Lung (tissue), 13 donors: ENCODE measurements around the gene B4GAT1. TPM values are rescaled to one million over a fixed set of nuclear protein-coding genes. Genes with fewer than 3 reads are reported as not detected.

Experiments used
- ATAC-seq: fragments of 200-7000 bp; cut with Tn5 transposase; one replicate; pipeline ENCODE4 v1.9.1; 2020; ENCODE audit warnings: moderate number of reproducible peaks; ENCODE audit not compliant: insufficient read depth, low FRiP score
- DNase-seq, 3 donors: peaks; one replicate each; pipeline ENCODE4 v3.0.0-alpha.2; 2013 to 2017
- H3K27ac ChIP-seq, 2 donors: one replicate each; pipeline ENCODE4 v1.5.1; 2013; ENCODE audit warnings: mild to moderate bottlenecking in 2 of 2, moderate library complexity in 2 of 2, control low read depth in 1 of 2, inconsistent platforms in 1 of 2, low read depth in 1 of 2, low read length in 1 of 2
- H3K27me3 ChIP-seq, 3 donors: one replicate each; pipeline ENCODE4 v1.5.1; 2013; ENCODE audit warnings: low read length in 2 of 3; ENCODE audit not compliant: control insufficient read depth in 3 of 3, insufficient read depth in 3 of 3
- H3K36me3 ChIP-seq, 4 donors: one replicate each; pipeline ENCODE4 v1.5.1; 2013; ENCODE audit warnings: low read length in 4 of 4, mild to moderate bottlenecking in 1 of 4, moderate library complexity in 1 of 4; ENCODE audit not compliant: control insufficient read depth in 4 of 4, insufficient read depth in 4 of 4
- H3K4me1 ChIP-seq, 5 donors: one replicate each; pipeline ENCODE4 v1.5.1; 2013; ENCODE audit warnings: low read length in 5 of 5, mild to moderate bottlenecking in 2 of 5, moderate library complexity in 1 of 5; ENCODE audit not compliant: control insufficient read depth in 5 of 5, insufficient read depth in 5 of 5
- H3K4me3 ChIP-seq: one replicate; pipeline ENCODE4 v1.5.1; 2013; ENCODE audit warnings: mild to moderate bottlenecking, control low read depth, moderate library complexity
- H3K9ac ChIP-seq, 2 donors: one replicate each; pipeline ENCODE4 v1.5.1; 2013; ENCODE audit warnings: low read length in 2 of 2, control low read depth in 1 of 2; ENCODE audit not compliant: insufficient read depth in 1 of 2
- H3K9me3 ChIP-seq, 4 donors: one replicate each; pipeline ENCODE4 v1.5.1; 2013; ENCODE audit warnings: low read length in 3 of 4, mild to moderate bottlenecking in 1 of 4, moderate library complexity in 1 of 4; ENCODE audit not compliant: control insufficient read depth in 4 of 4, insufficient read depth in 3 of 4
- CTCF ChIP-seq: IDR thresholded peaks from 2 replicates; pipeline ENCODE4 v1.5.1; 2012; ENCODE audit warnings: mild to moderate bottlenecking; ENCODE audit errors: control extremely low read depth, extremely low read depth
- WGBS, 2 donors: extraction: QIAGEN DNeasy Blood & Tissue Kit; methylation state at CpG; one replicate each; pipeline ENCODE4 v1.1.7; 2013; 5-methylcytosine and 5-hydroxymethylcytosine counted together
- polyA plus RNA-seq, 2 donors: library from polyadenylated mRNA; stranded (reverse); fragments of 200-250 nt; gene quantifications; one replicate each; pipeline ENCODE4 v1.2.1, GENCODE V29; 2013
- small RNA-seq: library from RNA; depleted of rRNA; stranded (forward); fragments of <200 nt; gene quantifications from one replicate; pipeline ENCODE3, GENCODE V24; 2014; ENCODE audit warnings: low replicate concordance
- total RNA-seq, 2 donors: library from RNA; depleted of rRNA in 1 of 2; stranded (reverse); fragments of >200 nt in 1 of 2; gene quantifications; one replicate each; pipeline ENCODE4 v1.2.1, GENCODE V29; 2014 to 2021
- donor health status: control.
- donor health status: control.
- donor health status: Bipolar disorder and iron deficiency.
- donor health status: healthy.
- donor health status: DM: yes; HTN: yes; CAD: no.

The B4GAT1 gene
- total and polyA plus RNA-seq, 4 donors: 18.2 to 28.0 (median 24.0) TPM

GRCh38 chr11:66297610-66298009 lies 49.8 kb downstream of the B4GAT1 start:
- Histone ChIP-seq H3K27ac (no peak overlapping the region), H3K36me3 (no peaks in the 10 kb centered on the region), H3K4me3 (no peak overlapping the region), H3K9ac (no peak overlapping the region), H3K4me1 (no peaks in the 10 kb centered on the region), H3K9me3 (no peaks in the 10 kb centered on the region), H3K27me3 (peaks cover 0 to 19% (median 15%) of the 10 kb centered on the region in 3 donors)
- WGBS, 2 donors: 51 to 57% methylated on average over 8 of the region's 8 CpGs
- no peak for ATAC-seq
- no peak for DNase-seq
- no peak for TF ChIP-seq CTCF

Small RNA genes within 50 kb of the gene (small RNA-seq; reads per million reads assigned to genes)
- not detected for gene RF00017
- 0.10 reads per million for gene RNU1-84P

Other genes with a start within 250 kb of the B4GAT1 start
- gene KLC2, start 89.9 kb downstream of the B4GAT1 start, total RNA-seq: 10 to 100 TPM in 1 of 2 donors, 1 to 10 TPM in 1; 8.5 to 30.8 TPM
- 10 to 100 TPM; 17.8 to 34.2 TPM for gene KLC2, start 89.9 kb downstream of the B4GAT1 start, polyA plus RNA-seq
- gene RAB1B, start 79.0 kb downstream of the B4GAT1 start, total RNA-seq: 100 to 1,000 TPM in 1 of 2 donors, 10 to 100 TPM in 1; 78.6 to 162 TPM
- gene RAB1B, start 79.0 kb downstream of the B4GAT1 start, polyA plus RNA-seq: 100 to 1,000 TPM; 174 to 203 TPM
- 1 to 10 TPM; 1.1 to 3.4 TPM for gene CNIH2, start 69.5 kb downstream of the B4GAT1 start, total RNA-seq
- 1 to 10 TPM; 1.1 to 2.0 TPM for gene CNIH2, start 69.5 kb downstream of the B4GAT1 start, polyA plus RNA-seq
- 100 to 1,000 TPM in 1 of 2 donors, 10 to 100 TPM in 1; 46.6 to 123 TPM for gene YIF1A, start 58.5 kb downstream of the B4GAT1 start, total RNA-seq
- 100 to 1,000 TPM; 105 to 128 TPM for gene YIF1A, start 58.5 kb downstream of the B4GAT1 start, polyA plus RNA-seq
- gene TMEM151A, start 55.7 kb downstream of the B4GAT1 start, total RNA-seq: under 1 TPM; 0.23 to 0.28 TPM
- under 1 TPM; 0.09 to 0.91 TPM for gene TMEM151A, start 55.7 kb downstream of the B4GAT1 start, polyA plus RNA-seq
- 10 to 100 TPM; 25.9 to 53.5 TPM for gene CD248, start 30.6 kb downstream of the B4GAT1 start, total RNA-seq
- 10 to 100 TPM in 1 of 2 donors, 1 to 10 TPM in 1; 9.2 to 20.1 TPM for gene CD248, start 30.6 kb downstream of the B4GAT1 start, polyA plus RNA-seq
- 10 to 100 TPM in 1 of 2 donors, 1 to 10 TPM in 1; 1.9 to 15.1 TPM for gene RIN1, start 11.2 kb downstream of the B4GAT1 start, total RNA-seq
- gene RIN1, start 11.2 kb downstream of the B4GAT1 start, polyA plus RNA-seq: 10 to 100 TPM in 1 of 2 donors, 1 to 10 TPM in 1; 6.9 to 12.4 TPM
- gene BRMS1, start 2.5 kb downstream of the B4GAT1 start, total RNA-seq: 10 to 100 TPM; 23.7 to 38.0 TPM
- 10 to 100 TPM; 60.4 to 88.7 TPM for gene BRMS1, start 2.5 kb downstream of the B4GAT1 start, polyA plus RNA-seq
- 10 to 100 TPM in 1 of 2 donors, 1 to 10 TPM in 1; 6.5 to 19.4 TPM for gene SLC29A2, start 24.1 kb upstream of the B4GAT1 start, total RNA-seq
- gene SLC29A2, start 24.1 kb upstream of the B4GAT1 start, polyA plus RNA-seq: 10 to 100 TPM; 13.1 to 14.3 TPM
- gene NPAS4, start 73.4 kb upstream of the B4GAT1 start, total RNA-seq: under 1 TPM; 0.06 to 0.09 TPM
- under 1 TPM; 0.07 to 0.14 TPM for gene NPAS4, start 73.4 kb upstream of the B4GAT1 start, polyA plus RNA-seq
- gene MRPL11, start 91.2 kb upstream of the B4GAT1 start, total RNA-seq: 10 to 100 TPM; 32.7 to 46.6 TPM
- gene MRPL11, start 91.2 kb upstream of the B4GAT1 start, polyA plus RNA-seq: 10 to 100 TPM; 35.8 to 56.8 TPM
- gene PELI3, start 119.3 kb upstream of the B4GAT1 start, total RNA-seq: 10 to 100 TPM in 1 of 2 donors, 1 to 10 TPM in 1; 4.9 to 12.6 TPM
- 1 to 10 TPM; 6.1 to 8.9 TPM for gene PELI3, start 119.3 kb upstream of the B4GAT1 start, polyA plus RNA-seq
- 10 to 100 TPM; 25.5 to 76.3 TPM for gene DPP3, start 132.8 kb upstream of the B4GAT1 start, total RNA-seq
- gene DPP3, start 132.8 kb upstream of the B4GAT1 start, polyA plus RNA-seq: 10 to 100 TPM; 25.4 to 63.9 TPM
- 10 to 100 TPM; 41.4 to 75.6 TPM for gene BBS1, start 163.0 kb upstream of the B4GAT1 start, total RNA-seq
- 10 to 100 TPM; 12.5 to 17.3 TPM for gene BBS1, start 163.0 kb upstream of the B4GAT1 start, polyA plus RNA-seq
- gene ZDHHC24, start 198.4 kb upstream of the B4GAT1 start, total RNA-seq: 10 to 100 TPM in 1 of 2 donors, 1 to 10 TPM in 1; 6.8 to 21.6 TPM
- 10 to 100 TPM; 10.7 to 12.3 TPM for gene ZDHHC24, start 198.4 kb upstream of the B4GAT1 start, polyA plus RNA-seq
- under 1 TPM in 1 of 2 donors, not detected in 1; 0.15 TPM for gene ACTN3, start 199.3 kb upstream of the B4GAT1 start, total RNA-seq
- under 1 TPM; 0.04 to 0.07 TPM for gene ACTN3, start 199.3 kb upstream of the B4GAT1 start, polyA plus RNA-seq
- gene CTSF, start 221.0 kb upstream of the B4GAT1 start, total RNA-seq: 10 to 100 TPM in 1 of 2 donors, 1 to 10 TPM in 1; 7.7 to 39.6 TPM
- gene CTSF, start 221.0 kb upstream of the B4GAT1 start, polyA plus RNA-seq: 1 to 10 TPM; 6.6 to 8.2 TPM
- gene CCDC87, start 245.4 kb upstream of the B4GAT1 start, total RNA-seq: under 1 TPM; 0.28 to 0.67 TPM
- gene CCDC87, start 245.4 kb upstream of the B4GAT1 start, polyA plus RNA-seq: under 1 TPM; 0.12 to 0.15 TPM
- gene CCS, start 245.6 kb upstream of the B4GAT1 start, total RNA-seq: 10 to 100 TPM; 35.9 to 36.5 TPM
- 10 to 100 TPM; 32.7 to 52.2 TPM for gene CCS, start 245.6 kb upstream of the B4GAT1 start, polyA plus RNA-seq